ENCODE data around the gene ZNF615.

DNA sequence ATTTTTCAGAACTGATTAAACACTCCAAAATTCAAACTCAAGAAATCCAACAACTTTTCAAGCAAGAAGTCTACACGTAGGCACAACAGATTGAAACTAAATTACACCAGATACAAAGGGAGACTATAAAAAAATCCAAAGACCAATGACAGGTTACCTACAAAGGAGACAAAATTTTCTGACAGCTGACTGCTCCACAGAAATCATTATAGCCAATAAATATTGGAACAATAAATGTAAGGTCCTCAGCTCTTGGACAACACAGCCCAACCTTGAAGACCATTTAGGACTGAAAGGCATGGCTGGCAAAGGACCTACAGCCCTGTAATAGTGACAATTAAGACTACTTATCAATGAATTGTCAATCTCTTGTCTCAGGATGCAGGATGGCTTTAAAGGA is 37.3 kb downstream of the ZNF615 start:
- TF ChIP-seq TCF4 (CRISPR knock-in tag; IDR thresholded peaks at IDR 0.05; ENCODE audit: borderline replicate concordance) (no peak), RARB (CRISPR knock-in tag; IDR thresholded peaks at IDR 0.05) (no peak), CREB5 (CRISPR knock-in tag; IDR thresholded peaks at IDR 0.05; ENCODE audit: low read depth) (no peak), ZFP3 (CRISPR knock-in tag; IDR thresholded peaks at IDR 0.05) (no peak), ZFP30 (CRISPR knock-in tag; IDR thresholded peaks at IDR 0.05) (no peak), ISL1 (CRISPR knock-in tag; IDR thresholded peaks at IDR 0.05) (no peak), PPARA (CRISPR knock-in tag; IDR thresholded peaks at IDR 0.05; ENCODE audit: borderline replicate concordance) (no peak), SNAI2 (CRISPR knock-in tag; IDR thresholded peaks at IDR 0.05) (no peak), ESRRG (CRISPR knock-in tag; IDR thresholded peaks at IDR 0.05) (no peak), CSDC2 (CRISPR knock-in tag; IDR thresholded peaks at IDR 0.05) (no peak), BACH2 (CRISPR knock-in tag; IDR thresholded peaks at IDR 0.05; ENCODE audit: borderline replicate concordance) (no peak)
- TF ChIP-seq, protein P1, sequence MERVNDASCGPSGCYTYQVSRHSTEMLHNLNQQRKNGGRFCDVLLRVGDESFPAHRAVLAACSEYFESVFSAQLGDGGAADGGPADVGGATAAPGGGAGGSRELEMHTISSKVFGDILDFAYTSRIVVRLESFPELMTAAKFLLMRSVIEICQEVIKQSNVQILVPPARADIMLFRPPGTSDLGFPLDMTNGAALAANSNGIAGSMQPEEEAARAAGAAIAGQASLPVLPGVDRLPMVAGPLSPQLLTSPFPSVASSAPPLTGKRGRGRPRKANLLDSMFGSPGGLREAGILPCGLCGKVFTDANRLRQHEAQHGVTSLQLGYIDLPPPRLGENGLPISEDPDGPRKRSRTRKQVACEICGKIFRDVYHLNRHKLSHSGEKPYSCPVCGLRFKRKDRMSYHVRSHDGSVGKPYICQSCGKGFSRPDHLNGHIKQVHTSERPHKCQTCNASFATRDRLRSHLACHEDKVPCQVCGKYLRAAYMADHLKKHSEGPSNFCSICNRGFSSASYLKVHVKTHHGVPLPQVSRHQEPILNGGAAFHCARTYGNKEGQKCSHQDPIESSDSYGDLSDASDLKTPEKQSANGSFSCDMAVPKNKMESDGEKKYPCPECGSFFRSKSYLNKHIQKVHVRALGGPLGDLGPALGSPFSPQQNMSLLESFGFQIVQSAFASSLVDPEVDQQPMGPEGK (CRISPR knock-in tag; IDR thresholded peaks at IDR 0.05; ENCODE audit: borderline replicate concordance) = no peak
